ENCODE measurements around the gene SNCB.

GRCh38 chr5:176664479-176664878, 34.1 kb upstream of the SNCB start:
- TF ChIP-seq STAT6 (CRISPR knock-in tag; conservative IDR thresholded peaks at IDR 0.05; ENCODE audit: low read depth) (no peak), ZNF232 (CRISPR knock-in tag; IDR thresholded peaks at IDR 0.05) (no peak), ATF2 (CRISPR knock-in tag; IDR thresholded peaks at IDR 0.05; ENCODE audit: borderline replicate concordance, low read depth) (no peak), SMAD4 (CRISPR knock-in tag; IDR thresholded peaks at IDR 0.05) (no peak), CTCF (IDR thresholded peaks at IDR 0.05) (no peak), NFYB (CRISPR knock-in tag; conservative IDR thresholded peaks at IDR 0.05; ENCODE audit: low read depth) (no peak), MYBL2 (CRISPR knock-in tag; IDR thresholded peaks at IDR 0.05) (no peak), ZNF263 (CRISPR knock-in tag; IDR thresholded peaks at IDR 0.05; ENCODE audit: low read depth) (no peak), TCF7 (CRISPR knock-in tag; IDR thresholded peaks at IDR 0.05; ENCODE audit: low read depth) (no peak), MXD4 (CRISPR knock-in tag; IDR thresholded peaks at IDR 0.05; ENCODE audit: borderline replicate concordance) (no peak), E2F4 (CRISPR knock-in tag; IDR thresholded peaks at IDR 0.05; ENCODE audit: borderline replicate concordance, low read depth) (no peak)
